MM.1S (cell line): ENCODE results near the gene TRIM41.
A peak's percentile ranks its signal among the peaks of the same experiment; 100 is the strongest.

ENCODE experiments used
- DNase-seq: peaks from one replicate; pipeline ENCODE4 v3.0.0-alpha.2; 2015
- H2AFZ ChIP-seq: fragments of 300-600 bp; sonication (generic); 2 replicates; pipeline ENCODE4 v1.6.0; 2016; ENCODE audit warnings: antibody characterized with exemption, low read length
- H3F3A ChIP-seq: fragments of 300-600 bp; sonication (generic); 2 replicates; pipeline ENCODE4 v1.6.1; 2016; ENCODE audit warnings: mild to moderate bottlenecking, antibody characterized with exemption, low read length, moderate library complexity, mixed read lengths; ENCODE audit not compliant: insufficient read depth
- H3K27ac ChIP-seq: fragments of 300-600 bp; sonication (generic); 2 replicates; pipeline ENCODE4 v1.5.1; 2016; ENCODE audit warnings: mild to moderate bottlenecking, low read length
- H3K27me3 ChIP-seq: fragments of 300-600 bp; sonication (generic); replicated peaks from 2 replicates; pipeline ENCODE4 v1.6.0; 2016; ENCODE audit warnings: low read length; ENCODE audit not compliant: insufficient read depth
- H3K36me3 ChIP-seq: fragments of 300-600 bp; sonication (generic); replicated peaks from 2 replicates; pipeline ENCODE4 v1.6.1; 2016; ENCODE audit warnings: mild to moderate bottlenecking, low read length, mixed read lengths; ENCODE audit not compliant: insufficient read depth
- H3K4me1 ChIP-seq: fragments of 300-600 bp; sonication (generic); 2 replicates; pipeline ENCODE4 v1.6.1; 2016; ENCODE audit warnings: low read length, mixed read lengths
- H3K4me2 ChIP-seq: fragments of 300-600 bp; sonication (generic); 2 replicates; pipeline ENCODE4 v1.6.0; 2016; ENCODE audit warnings: low read depth, low read length
- H3K4me3 ChIP-seq: fragments of 300-600 bp; sonication (generic); 2 replicates; pipeline ENCODE4 v1.5.1; 2016; ENCODE audit warnings: low read length, mixed read lengths
- H3K79me2 ChIP-seq: fragments of 300-600 bp; sonication (generic); 2 replicates; pipeline ENCODE4 v1.6.1; 2016; ENCODE audit warnings: mixed run types, low read length, mixed read lengths
- H3K9ac ChIP-seq: fragments of 300-600 bp; sonication (generic); 2 replicates; pipeline ENCODE4 v1.6.1; 2016; ENCODE audit warnings: low read length, mixed read lengths
- H3K9me2 ChIP-seq: fragments of 300-600 bp; sonication (generic); replicated peaks from 2 replicates; pipeline ENCODE4 v1.6.1; 2016; ENCODE audit warnings: mild to moderate bottlenecking, low read length, mixed read lengths; ENCODE audit not compliant: insufficient read depth
- H3K9me3 ChIP-seq: fragments of 300-600 bp; sonication (generic); replicated peaks from 2 replicates; pipeline ENCODE4 v1.6.1; 2016; ENCODE audit warnings: mild to moderate bottlenecking, low read length, mixed read lengths; ENCODE audit not compliant: insufficient read depth
- H4K20me1 ChIP-seq: fragments of 300-600 bp; sonication (generic); 2 replicates; pipeline ENCODE4 v1.6.1; 2016; ENCODE audit warnings: mild to moderate bottlenecking, low read length, moderate library complexity, mixed read lengths; ENCODE audit not compliant: insufficient read depth
- CTCF ChIP-seq: fragments of 300-600 bp; sonication (generic); IDR thresholded peaks from 2 replicates; pipeline ENCODE4 v1.5.1; 2016; ENCODE audit warnings: antibody characterized with exemption, low read length, mixed read lengths
- EZH2 ChIP-seq: fragments of 300-600 bp; sonication (generic); optimal IDR thresholded peaks from 2 replicates; pipeline ENCODE3; 2017; ENCODE audit warnings: low read depth, mild to moderate bottlenecking, antibody characterized with exemption, low read length, mixed read lengths
- EZH2phosphoT487 ChIP-seq: fragments of 300-600 bp; sonication (generic); IDR thresholded peaks from 2 replicates; pipeline ENCODE4 v1.6.1; 2018; ENCODE audit warnings: antibody characterized with exemption, low read length

TRIM41 gene

GRCh38 chr5:181198905-181199519 lies 24.1 kb upstream of the TRIM41 start:
- H3K79me2 ChIP-seq: no peaks in the 10 kb centered on the region
- TF ChIP-seq EZH2phosphoT487: no peak
- TF ChIP-seq CTCF: no peak
- no peak for TF ChIP-seq EZH2
- no peak overlapping the region for H3K9ac ChIP-seq
- no peaks in the 10 kb centered on the region for H3K4me1 ChIP-seq
- H2AFZ ChIP-seq: no peak overlapping the region
- H3K9me2 ChIP-seq: no peaks in the 10 kb centered on the region
- H4K20me1 ChIP-seq: no peaks in the 10 kb centered on the region
- no peak overlapping the region for H3K4me3 ChIP-seq
- H3K27me3 ChIP-seq: peaks cover 53% of the 10 kb centered on the region
- H3K27ac ChIP-seq: no peak overlapping the region
- H3K9me3 ChIP-seq: no peaks in the 10 kb centered on the region
- no peak overlapping the region for H3K4me2 ChIP-seq
- H3F3A ChIP-seq: no peaks in the 10 kb centered on the region
- H3K36me3 ChIP-seq: no peaks in the 10 kb centered on the region
- no peak for DNase-seq

GRCh38 chr5:181199881-181200638 lies 23.0 kb upstream of the TRIM41 start:
- DNase-seq: no peak
- H3K79me2 ChIP-seq: no peaks in the 10 kb centered on the region
- H3F3A ChIP-seq: no peaks in the 10 kb centered on the region
- no peaks in the 10 kb centered on the region for H3K9me2 ChIP-seq
- H3K27ac ChIP-seq: no peak overlapping the region
- H2AFZ ChIP-seq: no peak overlapping the region
- peaks cover 56% of the 10 kb centered on the region for H3K27me3 ChIP-seq
- H3K4me3 ChIP-seq: no peak overlapping the region
- H3K9me3 ChIP-seq: no peaks in the 10 kb centered on the region
- H3K4me2 ChIP-seq: no peak overlapping the region
- TF ChIP-seq EZH2: no peak
- no peak for TF ChIP-seq CTCF
- no peak for TF ChIP-seq EZH2phosphoT487
- H4K20me1 ChIP-seq: no peaks in the 10 kb centered on the region
- no peaks in the 10 kb centered on the region for H3K4me1 ChIP-seq
- no peaks in the 10 kb centered on the region for H3K36me3 ChIP-seq
- no peak overlapping the region for H3K9ac ChIP-seq

GRCh38 chr5:181200816-181201215 lies 22.3 kb upstream of the TRIM41 start:
- no peak overlapping the region for H3K27ac ChIP-seq
- H3K36me3 ChIP-seq: no peaks in the 10 kb centered on the region
- no peak overlapping the region for H3K4me2 ChIP-seq
- H3F3A ChIP-seq: no peaks in the 10 kb centered on the region
- no peak overlapping the region for H3K4me3 ChIP-seq
- no peaks in the 10 kb centered on the region for H3K4me1 ChIP-seq
- no peak overlapping the region for H2AFZ ChIP-seq
- no peaks in the 10 kb centered on the region for H3K9me3 ChIP-seq
- H3K27me3 ChIP-seq: peaks cover 62% of the 10 kb centered on the region
- H4K20me1 ChIP-seq: no peaks in the 10 kb centered on the region
- DNase-seq: peak; percentile 1
- H3K9me2 ChIP-seq: no peaks in the 10 kb centered on the region
- TF ChIP-seq EZH2: no peak
- no peak for TF ChIP-seq EZH2phosphoT487
- no peak for TF ChIP-seq CTCF
- H3K9ac ChIP-seq: no peak overlapping the region
- H3K79me2 ChIP-seq: no peaks in the 10 kb centered on the region
